Small intestine (tissue), 7 donors: ENCODE measurements around the gene CFAP298. TPM values are rescaled to one million over a fixed set of nuclear protein-coding genes. Genes with fewer than 3 reads are reported as not detected.

Experiments
- DNase-seq, 2 donors: peaks; one replicate each; pipeline versions ENCODE4 v3.0.0 to v3.0.0-alpha.2; 2013
- FAIRE-seq: peaks from 2 replicates; lab custom pipeline; 2012; peaks lifted over from hg19 to GRCh38; lab: Jason Lieb, UNC
- H3K27ac ChIP-seq, 3 donors: one replicate each; pipeline ENCODE4 v1.5.1; 2013; ENCODE audit warnings: low read length in 2 of 3, mild to moderate bottlenecking in 2 of 3, control low read depth in 1 of 3, inconsistent platforms in 1 of 3, low read depth in 1 of 3, moderate library complexity in 1 of 3
- H3K27me3 ChIP-seq, 3 donors: one replicate each; pipeline ENCODE4 v1.6.1; 2013; ENCODE audit warnings: low read length in 3 of 3, inconsistent platforms in 1 of 3; ENCODE audit not compliant: control insufficient read depth in 3 of 3, insufficient read depth in 3 of 3
- H3K36me3 ChIP-seq, 3 donors: one replicate each; pipeline ENCODE4 v1.6.1; 2013; ENCODE audit warnings: low read length in 3 of 3, inconsistent platforms in 1 of 3, low read depth in 1 of 3, mild to moderate bottlenecking in 1 of 3, moderate library complexity in 1 of 3; ENCODE audit not compliant: control insufficient read depth in 3 of 3, insufficient read depth in 2 of 3
- H3K4me1 ChIP-seq, 3 donors: one replicate each; pipeline ENCODE4 v1.6.1; 2013; ENCODE audit warnings: low read length in 2 of 3, inconsistent platforms in 1 of 3, low read depth in 1 of 3, mild to moderate bottlenecking in 1 of 3, moderate library complexity in 1 of 3; ENCODE audit not compliant: control insufficient read depth in 3 of 3, insufficient read depth in 2 of 3
- H3K4me3 ChIP-seq, 3 donors: one replicate each; pipeline ENCODE4 v1.5.1; 2013; ENCODE audit warnings: low read length in 3 of 3, control low read depth in 1 of 3, inconsistent platforms in 1 of 3, low read depth in 1 of 3, mild to moderate bottlenecking in 1 of 3, moderate library complexity in 1 of 3
- H3K9me3 ChIP-seq, 2 donors: one replicate each; pipeline ENCODE4 v1.6.1; 2013; ENCODE audit warnings: low read depth in 1 of 2, low read length in 1 of 2; ENCODE audit not compliant: control insufficient read depth in 2 of 2, insufficient read depth in 1 of 2
- WGBS, 3 donors: extraction: QIAGEN DNeasy Blood & Tissue Kit; methylation state at CpG; one replicate each; pipeline ENCODE4 v1.1.7; 2013; 5-methylcytosine and 5-hydroxymethylcytosine counted together
- polyA plus RNA-seq, 4 donors: library from polyadenylated mRNA; stranded (reverse) in 3 of 4; unstranded in 1 of 4; fragments of 200-250 nt in 3 of 4; fragments of 120-200 nt in 1 of 4; gene quantifications; one replicate each; pipeline versions ENCODE4 v1.2.1 to v1.2.3, GENCODE V29; 2013
- donor health status: healthy with polysubstance abuse.
- donor health status: control.
- donor health status: control.
- donor health status: Bipolar disorder and iron deficiency.
- donor health status: healthy.

CFAP298 gene
- polyA plus RNA-seq, 4 donors = 29.5 to 51.1 (median 37.2) TPM

DNA sequence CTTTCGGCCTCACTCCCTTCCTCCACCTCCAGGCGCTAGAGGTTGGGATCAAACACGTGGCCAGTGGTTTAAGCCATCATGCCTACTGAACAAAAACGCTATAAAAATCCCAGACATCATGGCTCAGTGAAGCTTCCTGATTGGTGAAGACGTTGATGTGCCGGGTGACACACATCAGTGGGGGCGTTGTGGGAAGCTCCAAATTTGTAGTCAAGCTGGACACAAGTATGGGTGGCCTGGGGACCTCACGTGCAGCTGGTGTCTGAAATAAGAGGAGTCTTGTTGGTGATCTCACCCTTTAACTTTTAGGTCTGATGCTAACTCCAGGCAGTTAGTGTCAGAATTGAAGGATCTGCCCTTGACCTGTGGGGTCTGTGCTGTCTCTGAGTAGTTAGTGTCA, 6.7 kb downstream of the CFAP298 start:
- no peak for DNase-seq
- Histone ChIP-seq H3K4me3 (no peak overlapping the region), H3K27ac (no peak overlapping the region), H3K36me3 (peaks cover 9 to 55% (median 18%) of the 10 kb centered on the region in 3 donors), H3K27me3 (no peaks in the 10 kb centered on the region), H3K4me1 (no peaks in the 10 kb centered on the region), H3K9me3 (no peaks in the 10 kb centered on the region)
- 88 to 91% (median 90%) methylated on average over 8 of the region's 8 CpGs for WGBS, 3 donors
- no peak for FAIRE-seq

GRCh38 chr21:32604464-32604863, 7.7 kb downstream of the CFAP298 start:
- Histone ChIP-seq H3K9me3 (no peaks in the 10 kb centered on the region), H3K4me3 (no peak overlapping the region), H3K27me3 (no peaks in the 10 kb centered on the region), H3K4me1 (no peaks in the 10 kb centered on the region), H3K36me3 (peaks cover 9 to 54% (median 18%) of the 10 kb centered on the region in 3 donors), H3K27ac (no peak overlapping the region)
- FAIRE-seq = no peak
- WGBS, 3 donors = 86 to 96% (median 95%) methylated on average over 8 of the region's 8 CpGs
- DNase-seq = no peak

GRCh38 chr21:32603131-32603530, 9.0 kb downstream of the CFAP298 start:
- H3K4me3 ChIP-seq = no peak overlapping the region
- no peak for FAIRE-seq
- H3K36me3 ChIP-seq = peaks cover 9 to 57% (median 18%) of the 10 kb centered on the region in 3 donors
- 84 to 89% (median 86%) methylated on average over 8 of the region's 8 CpGs for WGBS, 3 donors
- H3K4me1 ChIP-seq = no peaks in the 10 kb centered on the region
- H3K27ac ChIP-seq = no peak overlapping the region
- no peaks in the 10 kb centered on the region for H3K27me3 ChIP-seq
- no peaks in the 10 kb centered on the region for H3K9me3 ChIP-seq
- DNase-seq = no peak

- H3K9me3 ChIP-seq = no peaks in the 10 kb centered on the region
- H3K36me3 ChIP-seq = peaks cover 9 to 58% (median 15%) of the 10 kb centered on the region in 3 donors
- no peak overlapping the region for H3K4me3 ChIP-seq
- H3K4me1 ChIP-seq = no peaks in the 10 kb centered on the region
- 93 to 97% (median 95%) methylated on average over 6 of the region's 6 CpGs for WGBS, 3 donors
- no peak for DNase-seq
- H3K27me3 ChIP-seq = no peaks in the 10 kb centered on the region
- no peak for FAIRE-seq
- no peak overlapping the region for H3K27ac ChIP-seq
These were observed 10.1 kb downstream of the CFAP298 start for GRCh38 chr21:32602099-32602498.

GRCh38 chr21:32599526-32599925, 12.7 kb downstream of the CFAP298 start:
- no peaks in the 10 kb centered on the region for H3K4me1 ChIP-seq
- no peak overlapping the region for H3K4me3 ChIP-seq
- H3K27me3 ChIP-seq = no peaks in the 10 kb centered on the region
- H3K36me3 ChIP-seq = peaks cover 7 to 42% (median 13%) of the 10 kb centered on the region in 3 donors
- no peak overlapping the region for H3K27ac ChIP-seq
- DNase-seq = no peak
- no peaks in the 10 kb centered on the region for H3K9me3 ChIP-seq
- FAIRE-seq = no peak
- 83 to 94% (median 91%) methylated on average over 8 of the region's 8 CpGs for WGBS, 3 donors

DNA sequence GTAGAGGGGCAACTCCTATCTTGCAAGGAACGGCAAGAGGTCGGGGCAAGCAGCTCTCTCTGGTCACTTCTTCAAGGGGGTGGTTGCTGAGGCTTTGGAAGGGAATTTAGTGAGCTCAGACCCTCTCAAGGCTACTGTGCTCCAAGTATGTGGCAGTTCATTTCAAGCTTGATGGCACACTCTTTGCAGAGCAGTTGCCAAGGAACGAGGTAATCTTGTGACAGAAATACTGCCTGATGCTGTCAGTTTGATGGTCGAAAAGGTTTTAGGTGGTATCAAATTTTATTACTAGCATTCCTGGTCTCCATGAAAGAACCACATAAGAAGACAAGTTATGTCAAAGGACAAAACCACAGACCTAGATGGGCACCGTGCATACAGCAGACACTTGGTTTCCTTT, 13.1 kb downstream of the CFAP298 start:
- H3K27ac ChIP-seq = no peak overlapping the region
- H3K9me3 ChIP-seq = no peaks in the 10 kb centered on the region
- H3K27me3 ChIP-seq = no peaks in the 10 kb centered on the region
- WGBS, 3 donors = 74 to 93% (median 85%) methylated on average over 5 of the region's 5 CpGs
- DNase-seq = no peak
- H3K4me1 ChIP-seq = no peaks in the 10 kb centered on the region
- peaks cover 4 to 37% (median 13%) of the 10 kb centered on the region in 3 donors for H3K36me3 ChIP-seq
- no peak overlapping the region for H3K4me3 ChIP-seq
- no peak for FAIRE-seq

GRCh38 chr21:32597205-32597604, 15.0 kb downstream of the CFAP298 start:
- no peak overlapping the region for H3K27ac ChIP-seq
- no peak for FAIRE-seq

GRCh38 chr21:32595431-32595830, 16.7 kb downstream of the CFAP298 start:
- WGBS, 3 donors = 78 to 91% (median 89%) methylated on average over 11 of the region's 11 CpGs
- Histone ChIP-seq H3K9me3 (no peaks in the 10 kb centered on the region), H3K27ac (no peak overlapping the region), H3K4me1 (no peaks in the 10 kb centered on the region), H3K36me3 (peaks cover 0 to 12% (median 0%) of the 10 kb centered on the region in 3 donors), H3K27me3 (no peaks in the 10 kb centered on the region), H3K4me3 (no peak overlapping the region)
- DNase-seq (no peak), FAIRE-seq (no peak)

More at GRCh38 chr21:32597205-32597604, 15.0 kb downstream of the CFAP298 start:
- Histone ChIP-seq H3K27me3 (no peaks in the 10 kb centered on the region), H3K36me3 (peaks cover 0 to 21% (median 5%) of the 10 kb centered on the region in 3 donors), H3K4me1 (no peaks in the 10 kb centered on the region), H3K4me3 (no peak overlapping the region), H3K9me3 (no peaks in the 10 kb centered on the region)
- WGBS, 3 donors = 71 to 73% (median 72%) methylated on average over 6 of the region's 6 CpGs
- no peak for DNase-seq

DNA sequence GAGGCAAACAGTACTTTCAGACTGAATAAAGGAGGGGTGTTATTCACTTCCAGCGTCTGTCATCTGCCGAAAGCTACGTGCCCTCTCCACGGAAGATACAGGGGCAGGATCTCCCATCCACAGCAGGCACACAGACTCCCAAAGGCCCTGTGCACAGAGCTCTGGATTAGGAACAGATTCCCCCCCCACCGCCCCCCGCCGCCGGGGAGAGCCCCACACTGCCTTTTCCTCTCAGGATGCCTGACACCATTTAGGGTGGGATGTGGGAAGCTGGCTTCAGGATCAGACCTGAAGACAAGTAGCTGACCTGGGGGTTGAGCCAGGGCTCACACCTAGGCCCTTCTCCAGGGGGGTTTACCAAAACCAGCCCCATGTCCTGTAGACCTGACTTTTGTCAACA, 18.5 kb downstream of the CFAP298 start:
- Histone ChIP-seq H3K27ac (no peak overlapping the region), H3K9me3 (no peaks in the 10 kb centered on the region), H3K4me3 (no peak overlapping the region), H3K4me1 (no peaks in the 10 kb centered on the region), H3K36me3 (peaks cover 0 to 2% (median 0%) of the 10 kb centered on the region in 3 donors), H3K27me3 (no peaks in the 10 kb centered on the region)
- WGBS, 3 donors = 67 to 89% (median 81%) methylated on average over 8 of the region's 8 CpGs
- no peak for DNase-seq
- no peak for FAIRE-seq
